Measurements from ENCODE around the gene PPP5C. TPM values are rescaled to one million over a fixed set of nuclear protein-coding genes. Genes with fewer than 3 reads are reported as not detected.

The PPP5C gene
- total and polyA plus RNA-seq, 2 experiments from 2014 or later: 120 to 130 TPM

DNA sequence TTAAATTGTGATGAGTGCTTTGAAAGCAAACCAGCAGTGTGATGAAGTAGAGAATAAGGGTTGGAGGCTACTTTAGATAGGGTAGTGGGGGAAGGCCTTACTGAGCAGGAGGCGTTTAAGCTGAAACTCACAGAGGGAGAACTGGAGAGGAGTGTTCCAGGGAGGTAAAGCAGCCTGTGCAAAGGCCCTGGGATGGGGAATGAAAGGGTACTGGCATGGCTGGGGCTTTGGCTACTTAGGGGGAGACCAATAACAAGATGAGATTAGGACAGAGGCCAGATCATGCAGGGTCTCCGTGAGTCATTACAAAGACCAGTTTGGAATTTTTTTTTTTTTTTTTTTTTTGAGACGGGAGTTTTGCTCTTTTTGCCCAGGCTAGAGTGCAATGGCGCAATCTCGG, 1.1 kb downstream of the PPP5C start:
- TF ChIP-seq, protein P1, sequence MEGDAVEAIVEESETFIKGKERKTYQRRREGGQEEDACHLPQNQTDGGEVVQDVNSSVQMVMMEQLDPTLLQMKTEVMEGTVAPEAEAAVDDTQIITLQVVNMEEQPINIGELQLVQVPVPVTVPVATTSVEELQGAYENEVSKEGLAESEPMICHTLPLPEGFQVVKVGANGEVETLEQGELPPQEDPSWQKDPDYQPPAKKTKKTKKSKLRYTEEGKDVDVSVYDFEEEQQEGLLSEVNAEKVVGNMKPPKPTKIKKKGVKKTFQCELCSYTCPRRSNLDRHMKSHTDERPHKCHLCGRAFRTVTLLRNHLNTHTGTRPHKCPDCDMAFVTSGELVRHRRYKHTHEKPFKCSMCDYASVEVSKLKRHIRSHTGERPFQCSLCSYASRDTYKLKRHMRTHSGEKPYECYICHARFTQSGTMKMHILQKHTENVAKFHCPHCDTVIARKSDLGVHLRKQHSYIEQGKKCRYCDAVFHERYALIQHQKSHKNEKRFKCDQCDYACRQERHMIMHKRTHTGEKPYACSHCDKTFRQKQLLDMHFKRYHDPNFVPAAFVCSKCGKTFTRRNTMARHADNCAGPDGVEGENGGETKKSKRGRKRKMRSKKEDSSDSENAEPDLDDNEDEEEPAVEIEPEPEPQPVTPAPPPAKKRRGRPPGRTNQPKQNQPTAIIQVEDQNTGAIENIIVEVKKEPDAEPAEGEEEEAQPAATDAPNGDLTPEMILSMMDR (IDR thresholded peaks at IDR 0.05; ENCODE audit: low read depth, low read length): no peak
- Histone ChIP-seq H3K9me3 (ENCODE audit: low read depth) (no peaks in the 10 kb centered on the region), H3K4me3 (peak overlapping the region; percentile 80), H3K27ac (no peak overlapping the region), H3K4me1 (ENCODE audit: low read depth) (peaks cover 13% of the 10 kb centered on the region), H3K27me3 (no peaks in the 10 kb centered on the region), H3K36me3 (no peaks in the 10 kb centered on the region)
- DNase-seq (ENCODE audit: low read depth in 1 of 2, low spot score in 1 of 2): peak in 1 of 2 donors; percentile 23

DNA sequence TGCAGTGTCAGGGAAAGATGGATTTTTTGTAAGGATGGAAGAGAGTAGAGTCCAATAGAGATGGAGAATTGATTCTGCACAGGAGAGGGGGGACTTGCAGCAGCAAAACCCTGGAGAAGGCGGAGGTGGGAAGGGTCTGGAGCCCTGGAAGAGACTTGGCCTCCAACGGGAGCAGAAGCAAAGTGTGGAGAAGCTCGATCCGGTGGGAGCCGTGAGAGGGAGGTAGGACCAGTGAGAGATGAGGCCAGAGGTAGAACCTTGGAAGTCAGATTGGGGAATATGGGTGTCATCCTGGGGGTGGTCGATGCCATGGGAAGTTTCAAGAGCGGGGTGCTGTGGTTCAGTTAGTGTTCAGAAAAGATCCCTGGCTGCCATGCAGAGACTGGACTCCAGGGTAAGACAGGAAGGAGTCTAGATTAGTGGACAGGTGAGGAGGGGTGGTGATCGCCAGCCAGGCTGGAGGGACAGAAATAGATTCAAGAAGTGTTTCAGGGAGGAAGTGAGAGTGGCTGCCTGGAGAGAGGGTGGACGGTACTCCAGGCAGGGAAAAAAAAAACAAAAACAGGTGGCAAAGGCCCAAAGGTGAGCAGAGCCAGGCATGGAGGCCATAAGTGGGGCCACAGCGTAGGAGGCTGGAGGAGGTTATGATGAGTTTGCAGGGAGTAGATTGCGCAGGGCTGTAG, 2.6 kb downstream of the PPP5C start:
- Histone ChIP-seq H3K27ac (peak overlapping the region; percentile 34), H3K4me3 (no peak overlapping the region), H3K36me3 (peaks cover 8% of the 10 kb centered on the region), H3K9me3 (ENCODE audit: low read depth) (no peaks in the 10 kb centered on the region), H3K27me3 (no peaks in the 10 kb centered on the region), H3K4me1 (ENCODE audit: low read depth) (peaks cover 13% of the 10 kb centered on the region)
- DNase-seq (ENCODE audit: low read depth in 1 of 2, low spot score in 1 of 2): peak in 1 of 2 donors; percentile 28
- TF ChIP-seq, protein P1 (IDR thresholded peaks at IDR 0.05; ENCODE audit: low read depth, low read length): no peak

DNA sequence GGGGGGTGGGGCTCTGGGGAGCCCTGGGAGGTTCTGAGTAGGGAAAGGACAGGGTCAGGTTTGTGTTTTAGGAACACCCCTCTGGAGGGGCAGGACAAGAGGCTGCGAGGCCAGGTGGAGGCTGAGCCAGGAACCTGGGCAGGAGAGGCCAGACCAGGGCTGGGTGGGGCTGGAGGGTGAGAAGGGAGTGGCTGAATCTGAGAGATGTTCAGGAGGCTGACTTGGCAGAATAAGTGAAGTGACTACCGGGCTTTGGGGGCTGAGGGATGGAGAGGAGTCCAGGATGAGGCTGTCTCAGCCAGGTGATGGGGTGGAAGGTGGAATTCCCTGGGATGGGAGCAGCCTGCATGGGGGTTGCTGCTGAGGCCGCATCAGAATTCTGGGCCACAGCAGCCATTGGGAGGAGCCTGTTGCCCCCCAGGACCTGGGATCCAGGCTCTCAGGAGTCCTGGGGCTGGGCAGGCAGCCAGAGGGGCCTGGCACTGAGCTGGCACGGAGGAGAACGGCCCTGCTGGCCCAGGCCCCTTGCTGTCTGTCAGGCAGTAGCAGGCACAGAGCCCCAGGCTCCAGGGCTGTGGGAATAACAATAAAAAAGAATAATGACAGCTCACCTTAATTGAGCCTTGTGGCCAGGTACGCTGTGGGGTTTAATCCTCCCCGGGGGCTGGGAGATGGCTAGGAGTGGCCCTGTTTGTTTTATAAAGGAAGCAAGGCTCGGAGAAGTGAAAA, 3.3 kb downstream of the PPP5C start:
- H3K4me1 ChIP-seq (ENCODE audit: low read depth): peaks cover 13% of the 10 kb centered on the region

DNA sequence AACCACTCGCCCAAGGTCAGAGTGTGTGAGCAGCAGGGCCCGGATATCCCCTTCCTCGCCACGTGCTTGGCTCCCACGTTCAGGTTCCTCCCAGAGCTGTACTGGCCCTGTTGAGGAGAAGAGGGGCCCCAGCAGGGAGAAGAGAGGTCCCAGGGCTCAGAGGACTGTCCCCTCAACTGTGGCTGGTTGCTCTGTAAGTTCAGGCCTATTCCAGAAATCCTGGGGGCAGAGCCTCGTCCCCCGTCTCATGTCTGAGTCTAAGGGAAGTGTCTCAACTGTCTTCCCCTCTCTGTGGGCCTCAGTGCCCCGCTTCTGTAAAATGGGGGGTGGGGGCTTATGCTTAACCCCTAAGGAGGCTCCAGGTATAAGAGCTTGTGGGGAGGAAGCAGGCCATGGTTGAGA, 3.9 kb downstream of the PPP5C start:
- H3K9me3 ChIP-seq (ENCODE audit: low read depth): no peaks in the 10 kb centered on the region
- no peak for DNase-seq (ENCODE audit: low read depth in 1 of 2, low spot score in 1 of 2)
- TF ChIP-seq, protein P1 (IDR thresholded peaks at IDR 0.05; ENCODE audit: low read depth, low read length): no peak
- H3K27me3 ChIP-seq: no peaks in the 10 kb centered on the region
- H3K4me3 ChIP-seq: no peak overlapping the region
- H3K36me3 ChIP-seq: peaks cover 8% of the 10 kb centered on the region
- H3K27ac ChIP-seq: peak overlapping the region; percentile 46
- peaks cover 13% of the 10 kb centered on the region for H3K4me1 ChIP-seq (ENCODE audit: low read depth)

More for the DNA sequence above, 3.3 kb downstream of the PPP5C start:
- no peaks in the 10 kb centered on the region for H3K27me3 ChIP-seq
- TF ChIP-seq, protein P1 (IDR thresholded peaks at IDR 0.05; ENCODE audit: low read depth, low read length): no peak
- DNase-seq (ENCODE audit: low read depth in 1 of 2, low spot score in 1 of 2): no peak
- H3K4me3 ChIP-seq: no peak overlapping the region
- H3K36me3 ChIP-seq: peaks cover 8% of the 10 kb centered on the region
- H3K27ac ChIP-seq: peak overlapping the region; percentile 46
- no peaks in the 10 kb centered on the region for H3K9me3 ChIP-seq (ENCODE audit: low read depth)

DNA sequence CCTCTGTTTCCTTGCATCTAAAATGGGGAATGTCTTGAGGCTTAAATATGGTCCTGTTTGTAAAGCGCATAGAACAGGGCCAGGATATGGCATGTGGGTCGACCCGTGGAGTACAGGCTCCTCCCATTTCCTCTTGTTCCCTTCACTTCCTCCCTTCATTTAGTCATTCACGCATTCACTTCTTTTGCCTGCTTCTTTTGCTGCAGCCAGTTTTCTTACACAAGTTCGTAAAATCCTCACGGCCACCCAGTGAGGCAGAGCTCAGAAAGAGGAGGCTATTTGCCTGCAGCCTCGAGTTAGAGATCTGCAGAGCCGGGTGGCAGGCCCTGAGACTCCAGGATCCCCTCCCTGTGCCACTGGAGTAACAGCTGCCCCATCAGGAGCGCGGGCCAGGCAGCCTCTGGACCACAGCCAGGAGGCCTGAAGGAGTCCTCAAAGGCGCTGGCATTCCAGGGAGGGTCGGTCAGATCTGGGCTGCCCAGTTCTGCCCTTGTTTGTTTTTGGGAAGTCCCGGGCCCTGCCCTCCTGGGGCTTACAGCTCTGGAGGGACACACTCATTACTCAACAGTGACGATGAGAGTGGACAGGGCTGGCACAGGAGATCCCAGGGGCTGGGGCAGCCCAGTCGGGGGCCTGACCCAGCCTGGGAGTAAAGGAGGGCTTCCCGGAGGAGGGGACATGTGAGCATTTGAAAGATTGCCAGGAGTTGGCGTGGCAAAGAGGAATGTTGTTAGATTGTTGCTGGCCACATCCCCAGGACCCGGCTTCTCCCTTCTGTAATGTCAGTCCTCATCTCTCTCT, 4.6 kb downstream of the PPP5C start:
- H3K36me3 ChIP-seq: peaks cover 8% of the 10 kb centered on the region
- peak overlapping the region; percentile 46 for H3K27ac ChIP-seq
- DNase-seq (ENCODE audit: low read depth in 1 of 2, low spot score in 1 of 2): peak in 1 of 2 donors; percentile 77
- no peaks in the 10 kb centered on the region for H3K9me3 ChIP-seq (ENCODE audit: low read depth)
- TF ChIP-seq, protein P1 (IDR thresholded peaks at IDR 0.05; ENCODE audit: low read depth, low read length): no peak
- H3K27me3 ChIP-seq: no peaks in the 10 kb centered on the region
- peaks cover 13% of the 10 kb centered on the region for H3K4me1 ChIP-seq (ENCODE audit: low read depth)
- H3K4me3 ChIP-seq: no peak overlapping the region
